RWPE1 (cell line): ENCODE measurements around the gene MUC6.

Experiments
- CTCF ChIA-PET: fragments of 350-600 bp; sonication (Branson Sonifier 250); formaldehyde crosslinking; extraction: SDS; loops from one replicate; lab custom pipeline; 2021; lab: Yijun Ruan, JAX
- POLR2A ChIA-PET: fragments of 400-600 bp; formaldehyde crosslinking; extraction: SDS; loops from one replicate; lab custom pipeline; 2020; ENCODE audit warnings: antibody characterized with exemption; ENCODE audit not compliant: low non-redundant PET; lab: Yijun Ruan, JAX
- DNase-seq: peaks from one replicate; pipeline ENCODE4 v3.0.0; 2012; ENCODE audit warnings: low spot score
- H3K27ac ChIP-seq: fragments of 450-650 bp; 2 replicates; pipeline ENCODE4 v1.5.1; 2017
- TF ChIP-seq, protein P1 (sequence below): fragments of 450-650 bp; conservative IDR thresholded peaks from 2 replicates; pipeline ENCODE4 v1.5.1; 2017; ENCODE audit warnings: low read depth, mild to moderate bottlenecking

Gene MUC6

DNA sequence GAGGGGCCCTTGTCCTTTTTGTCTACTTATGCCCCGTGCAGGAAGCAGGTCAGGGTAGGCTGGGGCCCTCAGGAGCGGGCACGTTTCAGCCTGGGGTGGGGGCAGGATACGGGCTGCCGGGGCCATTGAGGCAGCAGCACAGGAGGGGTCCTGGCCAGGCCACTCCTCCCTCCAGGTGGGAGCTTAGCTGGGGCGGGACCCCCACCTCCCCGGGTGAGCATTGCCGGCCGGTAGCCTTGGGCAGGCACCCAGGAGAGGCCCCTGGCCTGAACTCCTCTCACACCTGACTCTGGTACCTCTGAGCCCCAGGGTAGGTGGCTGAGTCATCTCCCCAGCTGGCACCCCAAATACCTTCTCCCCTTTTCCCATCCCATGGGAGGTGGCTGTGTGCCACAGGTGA is 5.0 kb upstream of the MUC6 start:
- ChIA-PET POLR2A (no interaction called here), CTCF (interaction anchor here (1.3 to 1.9 kb wide), 2 partner anchors 10 to 143 kb away, joined by 5 to 7 read pairs; no protein-coding TSS in a partner anchor)
- peak; percentile 50 for DNase-seq
- no peak overlapping the region for H3K27ac ChIP-seq
- TF ChIP-seq, protein P1, sequence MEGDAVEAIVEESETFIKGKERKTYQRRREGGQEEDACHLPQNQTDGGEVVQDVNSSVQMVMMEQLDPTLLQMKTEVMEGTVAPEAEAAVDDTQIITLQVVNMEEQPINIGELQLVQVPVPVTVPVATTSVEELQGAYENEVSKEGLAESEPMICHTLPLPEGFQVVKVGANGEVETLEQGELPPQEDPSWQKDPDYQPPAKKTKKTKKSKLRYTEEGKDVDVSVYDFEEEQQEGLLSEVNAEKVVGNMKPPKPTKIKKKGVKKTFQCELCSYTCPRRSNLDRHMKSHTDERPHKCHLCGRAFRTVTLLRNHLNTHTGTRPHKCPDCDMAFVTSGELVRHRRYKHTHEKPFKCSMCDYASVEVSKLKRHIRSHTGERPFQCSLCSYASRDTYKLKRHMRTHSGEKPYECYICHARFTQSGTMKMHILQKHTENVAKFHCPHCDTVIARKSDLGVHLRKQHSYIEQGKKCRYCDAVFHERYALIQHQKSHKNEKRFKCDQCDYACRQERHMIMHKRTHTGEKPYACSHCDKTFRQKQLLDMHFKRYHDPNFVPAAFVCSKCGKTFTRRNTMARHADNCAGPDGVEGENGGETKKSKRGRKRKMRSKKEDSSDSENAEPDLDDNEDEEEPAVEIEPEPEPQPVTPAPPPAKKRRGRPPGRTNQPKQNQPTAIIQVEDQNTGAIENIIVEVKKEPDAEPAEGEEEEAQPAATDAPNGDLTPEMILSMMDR = no peak

DNA sequence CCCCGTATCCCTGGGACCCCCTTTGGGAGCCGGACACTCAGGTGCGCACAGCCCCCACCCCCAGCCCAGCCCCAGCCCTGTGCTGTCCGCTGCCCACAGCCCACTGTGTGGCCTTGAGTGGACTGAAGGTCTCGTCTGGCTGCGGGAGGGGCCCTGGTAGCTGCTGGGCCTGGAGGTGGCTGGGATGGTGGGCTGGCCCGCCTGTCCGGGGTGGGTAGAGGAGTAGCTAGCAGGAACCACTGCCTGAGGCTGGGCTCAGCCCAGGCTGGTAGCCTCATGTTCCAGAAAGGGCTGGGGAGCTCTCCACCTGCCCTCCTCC is 4.6 kb upstream of the MUC6 start:
- no peak overlapping the region for H3K27ac ChIP-seq
- ChIA-PET POLR2A (no interaction called here), CTCF (interaction anchor here (1.3 to 1.9 kb wide), 2 partner anchors 10 to 143 kb away, joined by 5 to 7 read pairs; no protein-coding TSS in a partner anchor)
- no peak for DNase-seq
- TF ChIP-seq, protein P1 = no peak

DNA sequence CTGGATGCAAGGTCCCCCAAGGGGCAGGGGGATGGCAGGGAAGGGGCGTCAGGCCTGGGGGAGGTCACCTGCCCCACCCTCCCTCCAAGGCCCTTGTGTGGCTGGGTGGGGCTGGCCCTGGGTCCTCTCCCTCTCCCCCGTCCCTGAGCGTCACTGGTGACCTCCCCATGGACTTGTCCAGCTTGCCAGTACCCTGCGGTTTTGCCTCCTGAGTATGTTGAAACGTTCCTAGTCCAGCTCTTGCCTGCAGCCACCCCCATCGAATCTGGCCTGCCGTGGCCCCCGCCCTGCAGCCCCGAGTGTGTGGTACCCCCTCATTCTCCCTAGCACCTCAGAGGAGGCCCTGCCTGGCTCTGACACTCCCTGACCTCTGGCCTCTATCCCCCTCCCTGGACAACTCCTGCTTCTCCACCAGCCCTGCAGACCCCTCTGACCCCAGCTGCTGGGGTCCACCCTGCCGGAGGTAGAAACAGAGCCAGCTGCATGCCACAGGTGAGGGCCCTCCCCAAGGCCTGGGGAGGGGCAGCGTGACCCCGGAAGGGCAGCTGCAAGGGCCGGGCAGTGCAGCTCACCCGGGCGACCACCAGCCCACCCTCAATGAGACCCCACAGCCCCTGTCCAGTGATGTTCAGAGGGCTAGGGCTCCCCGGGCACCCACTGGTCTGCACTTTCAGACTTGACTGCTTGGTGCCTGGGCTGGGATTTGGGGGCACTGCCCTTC is 4.1 kb upstream of the MUC6 start:
- DNase-seq = no peak
- CTCF ChIA-PET = no interaction called here
- TF ChIP-seq, protein P1 = no peak
- no peak overlapping the region for H3K27ac ChIP-seq
- POLR2A ChIA-PET = no interaction called here

DNA sequence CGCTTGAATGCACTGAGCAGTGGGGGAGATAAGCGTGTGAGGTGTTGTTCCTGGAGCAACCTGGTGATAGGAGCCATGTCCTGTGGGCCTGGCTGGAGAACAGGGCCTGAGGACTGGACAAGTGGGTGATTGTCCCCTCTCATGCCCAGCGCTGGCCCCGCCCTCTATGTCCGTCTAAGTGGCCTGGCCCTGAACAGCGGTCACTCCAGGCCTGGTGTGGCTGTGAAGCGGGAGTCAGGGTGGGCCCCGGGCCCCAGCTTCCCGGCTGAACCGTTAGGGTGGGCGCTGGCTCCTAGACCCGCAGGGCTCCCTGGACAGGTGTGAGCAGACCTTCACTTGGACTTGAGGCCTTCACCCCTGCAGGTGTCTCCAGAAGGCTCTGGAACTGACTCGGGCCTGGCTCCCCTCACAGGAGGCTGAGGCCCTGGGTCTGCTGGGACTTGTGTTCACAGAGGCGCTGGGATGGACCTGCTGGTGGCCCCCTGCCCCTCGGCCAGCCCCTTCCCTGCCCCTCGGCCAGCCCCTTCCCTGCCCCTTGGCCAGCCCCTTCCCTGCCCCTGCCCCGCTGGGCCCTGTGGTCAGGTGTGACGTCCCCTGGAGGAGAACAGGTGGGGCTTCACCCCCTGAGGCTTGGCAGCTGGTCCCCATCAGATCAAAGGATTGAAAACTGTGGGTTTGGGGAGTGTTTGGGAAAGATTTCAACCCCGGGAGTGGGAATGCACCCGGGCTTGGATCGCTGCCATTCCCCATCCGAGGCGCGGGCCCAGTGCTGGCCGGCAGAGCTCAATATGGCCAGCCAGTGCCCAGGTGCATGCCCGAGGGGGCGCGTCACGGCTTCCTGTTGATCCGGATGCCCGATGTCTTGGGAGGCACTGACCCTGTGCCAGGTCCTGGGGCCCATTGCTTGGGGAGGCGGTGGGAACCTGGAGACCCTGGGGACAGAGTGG is 3.2 kb upstream of the MUC6 start:
- TF ChIP-seq, protein P1 = no peak
- POLR2A ChIA-PET = no interaction called here
- CTCF ChIA-PET = no interaction called here
- no peak overlapping the region for H3K27ac ChIP-seq
- DNase-seq = no peak

DNA sequence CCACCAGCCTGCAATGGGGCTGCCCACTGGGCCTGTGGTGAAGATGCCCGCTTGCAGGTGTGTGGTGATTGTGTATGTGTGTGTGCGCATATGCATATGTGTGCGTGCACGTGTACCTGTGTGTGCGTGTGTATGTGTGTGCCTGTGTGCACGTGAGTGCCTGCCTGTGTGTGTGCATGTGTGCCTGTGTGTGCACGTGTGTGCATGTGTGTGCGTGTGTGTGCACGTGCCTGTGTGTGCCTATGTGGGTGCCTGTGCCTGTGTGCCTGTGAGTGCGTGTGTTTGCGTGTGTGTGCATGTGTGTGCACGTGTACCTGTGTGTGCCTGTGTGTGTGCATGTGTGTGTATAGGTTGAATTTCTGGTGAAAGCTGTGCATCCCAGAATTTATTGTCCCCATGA is 2.4 kb upstream of the MUC6 start:
- H3K27ac ChIP-seq = no peak overlapping the region
- CTCF ChIA-PET = no interaction called here
- TF ChIP-seq, protein P1 = no peak
- POLR2A ChIA-PET = no interaction called here
- DNase-seq = no peak

DNA sequence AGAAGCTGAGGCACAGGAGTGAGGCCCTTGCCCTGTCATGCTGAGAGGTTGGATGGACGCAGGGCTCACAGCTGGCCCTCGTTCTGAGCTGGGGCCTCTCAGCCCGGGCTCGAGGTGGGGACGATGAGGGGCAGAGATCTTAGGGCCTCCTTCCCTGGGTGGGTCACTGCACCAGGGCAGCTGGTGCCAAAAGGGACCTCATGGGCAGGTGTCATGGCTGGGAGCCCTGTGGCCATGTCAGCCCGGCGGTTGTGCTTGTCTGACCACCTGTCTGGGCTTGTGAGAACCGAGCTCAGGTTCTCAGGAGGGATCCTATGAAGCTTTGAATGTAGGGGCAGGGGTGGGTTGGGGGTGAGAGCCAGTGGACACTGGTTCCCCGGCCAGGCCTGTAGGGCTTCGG is 1.8 kb upstream of the MUC6 start:
- no peak overlapping the region for H3K27ac ChIP-seq
- TF ChIP-seq, protein P1 = no peak
- ChIA-PET CTCF (no interaction called here), POLR2A (no interaction called here)
- no peak for DNase-seq
